ENCODE measurements around the gene GARNL3. TPM values are rescaled to one million over a fixed set of nuclear protein-coding genes. Genes with fewer than 3 reads are reported as not detected.

The GARNL3 gene
- total RNA-seq, 4 donors from 2014 or later, result 8.9 to 17.9 (median 12.2) TPM

DNA sequence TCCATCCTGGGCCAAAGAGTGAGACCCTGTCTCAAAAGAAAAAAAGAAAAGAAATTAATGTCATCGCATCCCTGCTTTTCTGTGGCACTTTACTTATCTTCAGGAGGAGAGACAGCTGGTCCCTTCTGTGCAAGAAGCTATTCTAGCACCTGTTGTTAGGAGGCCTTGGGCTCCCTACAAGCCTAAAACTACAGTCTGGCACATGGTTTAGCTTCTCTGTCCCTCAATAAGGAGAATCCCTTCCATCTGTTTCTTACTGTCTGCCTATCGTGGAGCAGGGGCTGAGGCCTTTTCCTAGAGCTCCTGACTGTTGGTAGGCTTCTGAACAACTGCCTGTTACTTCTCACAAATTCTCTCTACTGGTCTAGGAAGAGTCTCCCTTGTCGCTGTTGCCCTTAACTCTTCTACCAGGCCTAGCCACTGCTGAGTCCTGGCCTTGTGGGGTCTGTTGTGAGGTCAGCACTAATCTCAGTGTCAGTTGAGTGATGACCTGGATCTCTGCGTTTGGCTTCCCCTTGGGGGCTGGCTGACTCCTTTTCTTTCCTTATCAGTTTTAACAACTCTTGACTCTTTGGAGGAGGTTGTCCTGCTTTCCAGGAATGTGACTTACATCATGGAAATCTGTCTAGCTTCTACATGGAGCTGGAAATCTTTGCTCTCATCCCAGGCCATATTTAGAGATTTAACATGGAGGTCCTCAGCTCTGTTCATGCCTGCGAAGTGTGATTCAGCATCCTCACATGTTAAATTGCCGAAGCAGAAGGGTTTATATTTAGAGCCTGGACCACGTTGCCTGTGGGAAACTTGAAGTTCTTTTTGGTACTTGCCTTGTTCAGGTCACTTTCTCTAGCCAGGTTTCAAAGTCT, 5.7 kb upstream of the GARNL3 start:
- H3K36me3 ChIP-seq, result no peaks in the 10 kb centered on the region
- H3K4me1 ChIP-seq, result peaks cover 5 to 24% (median 20%) of the 10 kb centered on the region in 4 donors
- TF ChIP-seq EP300 (IDR thresholded peaks at IDR 0.05) (no peak), POLR2AphosphoS5 (IDR thresholded peaks at IDR 0.05) (no peak), POLR2A (IDR thresholded peaks at IDR 0.05; ENCODE audit: low read depth) (no peak)
- H3K27ac ChIP-seq (replicated peaks in 1 of 4), result no peak overlapping the region
- DNase-seq (ENCODE audit: extremely low spot score), result no peak
- H3K27me3 ChIP-seq, result no peaks in the 10 kb centered on the region
- H3K4me3 ChIP-seq, result no peak overlapping the region
- 70% methylated on average over 7 of the region's 7 CpGs for WGBS
- H3K9me3 ChIP-seq, result no peaks in the 10 kb centered on the region
- intact Hi-C loops (cut with DNase I), result no loop called here

GRCh38 chr9:127262602-127263001, 2.0 kb upstream of the GARNL3 start:
- Histone ChIP-seq H3K9me3 (no peaks in the 10 kb centered on the region), H3K4me3 (no peak overlapping the region), H3K36me3 (no peaks in the 10 kb centered on the region), H3K27ac (replicated peaks in 1 of 4) (no peak overlapping the region), H3K27me3 (no peaks in the 10 kb centered on the region), H3K4me1 (peaks cover 12 to 36% (median 31%) of the 10 kb centered on the region in 4 donors)
- TF ChIP-seq POLR2A (IDR thresholded peaks at IDR 0.05; ENCODE audit: low read depth), result no peak
- no peak for DNase-seq (ENCODE audit: extremely low spot score)
- intact Hi-C loops (cut with DNase I), result no loop called here

DNA sequence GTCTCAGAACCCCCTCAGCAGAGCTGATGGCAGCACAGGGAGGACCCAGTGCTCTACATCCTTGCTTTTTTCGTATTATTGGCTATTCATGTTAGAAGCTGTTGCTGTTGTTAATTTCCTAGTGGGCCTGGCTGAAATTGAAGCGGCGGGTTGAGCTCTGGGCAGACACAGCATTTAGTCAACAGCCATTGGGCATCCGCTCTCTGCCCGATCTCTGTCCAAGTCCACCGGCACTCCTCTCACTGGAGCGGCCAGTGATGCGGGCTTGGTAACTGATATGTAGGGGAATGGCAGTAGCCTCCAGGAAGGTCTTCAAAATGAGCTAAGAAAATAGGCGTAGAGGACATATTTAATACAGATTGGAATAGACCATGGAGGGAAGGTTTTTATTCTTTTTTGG, 1.3 kb upstream of the GARNL3 start:
- Histone ChIP-seq H3K27me3 (no peaks in the 10 kb centered on the region), H3K9me3 (no peaks in the 10 kb centered on the region), H3K36me3 (no peaks in the 10 kb centered on the region), H3K27ac (replicated peaks in 1 of 4) (peak overlapping the region in 1 of 4 donors; percentile 23), H3K4me3 (no peak overlapping the region), H3K4me1 (peaks cover 12 to 36% (median 31%) of the 10 kb centered on the region in 4 donors)
- no peak for DNase-seq (ENCODE audit: extremely low spot score)
- TF ChIP-seq, protein P1, sequence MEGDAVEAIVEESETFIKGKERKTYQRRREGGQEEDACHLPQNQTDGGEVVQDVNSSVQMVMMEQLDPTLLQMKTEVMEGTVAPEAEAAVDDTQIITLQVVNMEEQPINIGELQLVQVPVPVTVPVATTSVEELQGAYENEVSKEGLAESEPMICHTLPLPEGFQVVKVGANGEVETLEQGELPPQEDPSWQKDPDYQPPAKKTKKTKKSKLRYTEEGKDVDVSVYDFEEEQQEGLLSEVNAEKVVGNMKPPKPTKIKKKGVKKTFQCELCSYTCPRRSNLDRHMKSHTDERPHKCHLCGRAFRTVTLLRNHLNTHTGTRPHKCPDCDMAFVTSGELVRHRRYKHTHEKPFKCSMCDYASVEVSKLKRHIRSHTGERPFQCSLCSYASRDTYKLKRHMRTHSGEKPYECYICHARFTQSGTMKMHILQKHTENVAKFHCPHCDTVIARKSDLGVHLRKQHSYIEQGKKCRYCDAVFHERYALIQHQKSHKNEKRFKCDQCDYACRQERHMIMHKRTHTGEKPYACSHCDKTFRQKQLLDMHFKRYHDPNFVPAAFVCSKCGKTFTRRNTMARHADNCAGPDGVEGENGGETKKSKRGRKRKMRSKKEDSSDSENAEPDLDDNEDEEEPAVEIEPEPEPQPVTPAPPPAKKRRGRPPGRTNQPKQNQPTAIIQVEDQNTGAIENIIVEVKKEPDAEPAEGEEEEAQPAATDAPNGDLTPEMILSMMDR (IDR thresholded peaks at IDR 0.05), result no peak
- TF ChIP-seq EP300 (IDR thresholded peaks at IDR 0.05), result no peak
- TF ChIP-seq POLR2A (IDR thresholded peaks at IDR 0.05; ENCODE audit: low read depth), result no peak
- TF ChIP-seq POLR2AphosphoS5 (IDR thresholded peaks at IDR 0.05), result no peak
- 91% methylated on average over 9 of the region's 9 CpGs for WGBS
- intact Hi-C loops (cut with DNase I), result no loop called here

DNA sequence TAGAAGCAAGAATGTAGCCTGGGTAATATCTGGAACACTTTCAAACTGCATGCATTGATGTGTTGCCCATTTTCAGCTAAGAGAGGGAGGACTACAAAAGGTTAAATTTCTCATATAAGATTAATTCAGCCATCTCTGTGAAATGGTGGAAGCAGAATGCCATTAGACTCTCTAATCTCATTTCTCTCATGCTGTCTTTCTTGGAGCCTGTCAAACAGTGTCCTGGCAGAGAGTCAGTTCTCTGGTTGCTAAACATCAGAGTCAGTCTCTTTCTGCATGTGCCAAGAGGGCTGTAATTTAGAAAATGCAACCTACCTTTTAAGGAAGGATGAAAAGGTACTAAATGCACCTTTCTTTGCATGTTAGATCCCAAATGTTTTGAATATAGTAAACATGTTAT, 910 bp upstream of the GARNL3 start:
- Histone ChIP-seq H3K27ac (replicated peaks in 1 of 4) (peak overlapping the region in 1 of 4 donors; percentile 23), H3K4me3 (no peak overlapping the region), H3K9me3 (no peaks in the 10 kb centered on the region), H3K4me1 (peaks cover 12 to 36% (median 31%) of the 10 kb centered on the region in 4 donors), H3K36me3 (no peaks in the 10 kb centered on the region), H3K27me3 (no peaks in the 10 kb centered on the region)
- no peak for DNase-seq (ENCODE audit: extremely low spot score)
- intact Hi-C loops (cut with DNase I), result no loop called here
- TF ChIP-seq, protein P1 (IDR thresholded peaks at IDR 0.05), result no peak

DNA sequence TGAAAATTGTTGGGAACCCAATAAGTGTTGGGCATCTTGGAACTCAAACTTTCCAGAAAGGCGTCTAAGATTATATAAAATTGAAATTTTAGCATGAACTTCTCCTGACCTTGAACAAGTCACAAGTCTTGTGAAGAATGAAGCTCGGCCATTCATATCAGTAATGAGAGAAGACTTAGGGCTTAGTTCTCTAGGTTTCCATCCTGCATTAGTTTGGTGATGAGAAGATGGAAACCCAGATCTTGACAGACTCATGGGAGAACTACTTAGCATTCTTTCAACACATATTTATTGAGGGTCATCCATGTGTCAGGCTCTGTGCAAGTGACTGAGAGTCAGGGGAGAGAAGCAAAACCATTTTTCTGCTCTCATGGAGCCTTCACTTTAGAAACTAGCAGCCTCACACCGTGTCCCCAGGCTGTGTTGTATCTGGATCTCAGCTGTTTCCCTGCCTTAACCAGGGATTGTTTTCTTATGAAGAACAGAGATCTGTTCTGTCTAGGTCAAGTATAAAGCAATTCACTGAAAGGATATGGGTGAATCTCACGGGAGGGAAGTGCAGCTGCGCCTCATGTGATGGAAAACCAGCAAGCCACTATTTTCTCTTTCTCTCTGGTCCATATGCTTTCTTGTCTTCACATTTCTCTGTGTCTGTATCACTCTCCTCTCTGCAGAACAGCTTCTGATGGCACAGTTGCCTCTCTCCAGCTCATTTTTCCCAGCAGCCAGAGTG, 3.4 kb downstream of the GARNL3 start:
- Histone ChIP-seq H3K4me1 (peaks cover 12 to 20% (median 20%) of the 10 kb centered on the region in 4 donors), H3K36me3 (no peaks in the 10 kb centered on the region), H3K4me3 (no peak overlapping the region), H3K9me3 (no peaks in the 10 kb centered on the region), H3K27ac (replicated peaks in 1 of 4) (peak overlapping the region in 1 of 4 donors; percentile 36), H3K27me3 (no peaks in the 10 kb centered on the region)
- no peak for DNase-seq (ENCODE audit: extremely low spot score)
- no peak for TF ChIP-seq EP300 (IDR thresholded peaks at IDR 0.05)
- TF ChIP-seq, protein P1 (IDR thresholded peaks at IDR 0.05), result no peak
- no peak for TF ChIP-seq POLR2AphosphoS5 (IDR thresholded peaks at IDR 0.05)
- no peak for TF ChIP-seq POLR2A (IDR thresholded peaks at IDR 0.05; ENCODE audit: low read depth)
- 71% methylated on average over 5 of the region's 5 CpGs for WGBS
- intact Hi-C loops (cut with DNase I), result no loop called here
